GM21529 (cell line): ENCODE data around the gene USP15.

ENCODE experiments used
- ATAC-seq: cut with Tn5 transposase; IDR thresholded peaks from one replicate; pipeline ENCODE4 v1.9.1; 2021; ENCODE audit not compliant: unreplicated experiment

USP15 gene

DNA sequence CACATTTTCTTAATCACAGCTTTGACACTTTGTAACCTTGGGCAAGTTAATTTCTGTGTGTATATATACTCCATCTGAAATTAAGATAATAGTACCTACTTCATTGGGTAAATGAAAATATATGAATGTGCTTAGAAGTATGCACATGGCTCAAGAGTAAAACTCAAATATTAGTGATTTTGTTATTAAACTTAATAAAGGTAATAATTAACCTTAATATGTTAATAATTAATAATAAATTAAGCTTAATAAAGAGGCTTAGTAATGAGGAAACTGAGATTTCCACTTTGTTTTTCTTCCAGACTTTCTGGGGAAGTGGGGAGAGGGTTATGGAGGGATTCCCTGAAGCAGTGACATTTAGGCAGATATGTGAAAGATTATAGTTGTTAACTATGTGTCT is 19.8 kb downstream of the USP15 start:
- no peak for ATAC-seq

- ATAC-seq: no peak
These were observed 22.0 kb downstream of the USP15 start for GRCh38 chr12:62282057-62282774.

- no peak for ATAC-seq
These were observed 24.5 kb downstream of the USP15 start for GRCh38 chr12:62284749-62285148.

DNA sequence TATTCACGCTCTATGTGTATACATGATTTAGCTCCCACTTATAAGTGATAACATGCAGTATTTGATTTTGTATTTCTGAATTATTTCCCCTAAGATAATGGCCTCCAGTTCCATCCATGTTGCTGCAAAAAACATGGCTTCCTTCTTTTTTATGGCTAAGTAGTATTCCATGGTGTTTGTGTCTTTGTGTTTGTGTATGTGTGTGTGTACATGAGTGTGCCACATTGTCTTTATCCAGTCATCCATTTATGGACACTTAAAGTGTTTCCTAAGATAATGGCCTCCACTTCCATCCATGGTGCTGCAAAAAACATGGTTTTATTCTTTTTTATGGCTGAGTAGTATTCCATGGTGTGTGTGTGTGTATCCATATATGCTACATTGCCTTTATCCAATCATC is 25.1 kb downstream of the USP15 start:
- ATAC-seq: no peak

GRCh38 chr12:62288328-62288727 is 28.1 kb downstream of the USP15 start:
- no peak for ATAC-seq

DNA sequence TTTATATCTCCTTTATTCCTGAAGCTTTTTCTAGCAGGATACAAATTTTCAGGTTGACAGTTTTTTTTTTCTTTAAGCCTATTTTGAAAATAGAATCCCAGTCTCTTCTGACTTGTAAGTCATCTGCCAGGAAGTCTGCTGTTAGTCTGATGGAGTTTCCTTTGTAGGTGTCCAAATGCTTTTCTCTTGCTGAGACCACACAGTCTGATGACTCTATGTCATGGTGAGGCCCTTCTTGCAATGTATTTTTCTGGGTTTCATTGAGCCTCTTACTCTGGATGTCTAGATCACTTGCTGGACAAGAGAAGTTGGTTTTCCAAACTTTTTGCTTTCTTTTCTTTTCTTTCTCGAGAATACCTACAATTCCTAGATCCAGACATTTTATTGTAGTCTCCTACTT is 30.6 kb downstream of the USP15 start:
- ATAC-seq: no peak

- peak; percentile 64 for ATAC-seq
These were observed 31.9 kb downstream of the USP15 start for GRCh38 chr12:62291864-62292760.

DNA sequence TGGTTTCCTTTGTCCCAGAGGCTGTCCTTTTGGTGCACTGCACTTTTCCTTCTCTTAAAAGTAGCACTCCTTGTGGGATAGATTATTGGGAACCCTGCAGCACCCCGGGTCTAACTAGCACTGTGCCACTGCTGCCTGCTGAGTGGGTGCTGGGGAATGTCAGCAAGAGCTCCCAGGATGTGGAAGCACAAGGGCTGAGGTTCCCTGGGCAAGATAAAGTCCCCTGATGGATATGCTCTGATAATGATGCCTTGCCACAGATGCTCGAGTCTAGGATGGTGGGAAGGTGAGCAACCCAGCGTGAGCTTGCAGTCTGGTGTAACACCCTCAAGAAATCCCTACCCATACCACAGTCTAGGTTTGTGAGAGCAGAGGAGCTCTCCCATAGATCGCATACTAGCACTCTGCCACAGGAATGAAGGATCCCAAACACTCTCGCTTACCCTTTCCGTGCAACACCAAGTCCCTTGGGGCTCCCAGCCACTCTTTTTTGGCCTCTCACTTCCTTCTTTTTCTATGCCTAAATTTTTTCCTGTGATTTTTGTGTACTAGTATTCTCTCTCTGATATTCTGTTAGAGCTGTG is 32.6 kb downstream of the USP15 start:
- no peak for ATAC-seq

- ATAC-seq: no peak
These were observed 34.2 kb downstream of the USP15 start for GRCh38 chr12:62294378-62294777.

- ATAC-seq: no peak
These were observed 35.8 kb downstream of the USP15 start for GRCh38 chr12:62296001-62296400.

- ATAC-seq: no peak
These were observed 37.1 kb downstream of the USP15 start for GRCh38 chr12:62297321-62297720.

- ATAC-seq: no peak
These were observed 39.4 kb downstream of the USP15 start for GRCh38 chr12:62299617-62300016.

GRCh38 chr12:62301080-62301798 is 41.0 kb downstream of the USP15 start:
- ATAC-seq: no peak

DNA sequence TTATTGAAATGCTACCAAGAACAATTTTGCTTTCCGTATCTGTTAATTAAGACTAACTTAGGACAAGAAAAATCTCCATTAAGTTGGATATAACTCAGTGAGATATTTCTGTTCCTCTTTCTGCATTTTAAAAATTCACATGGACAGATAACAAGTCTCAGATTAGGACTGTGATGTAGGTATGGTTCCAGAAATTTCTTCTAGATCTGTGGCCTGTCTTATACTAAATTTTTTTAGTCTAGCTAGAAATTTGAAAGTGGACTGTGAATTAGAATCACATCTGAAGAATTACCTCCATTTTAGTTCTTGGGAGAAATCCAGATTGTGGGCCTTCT is 41.6 kb downstream of the USP15 start:
- ATAC-seq: no peak

DNA sequence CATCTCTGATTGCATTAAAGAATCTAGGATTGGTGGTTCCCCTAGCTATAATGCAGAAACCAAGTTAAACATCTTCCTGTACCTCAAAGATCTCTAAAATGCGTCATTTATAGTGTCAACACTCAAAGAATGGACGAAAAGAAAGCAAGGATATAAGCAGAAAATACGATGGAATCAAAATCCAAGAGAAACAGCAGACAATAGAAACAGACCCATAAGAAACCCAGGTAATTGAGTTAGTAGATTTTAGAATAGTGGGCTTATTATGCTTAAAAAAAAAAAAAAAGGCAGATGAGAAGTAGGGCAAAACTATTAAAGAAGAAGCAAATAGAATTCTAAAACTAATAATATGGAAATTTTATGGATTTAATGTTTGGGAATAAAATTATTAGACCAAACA is 44.4 kb downstream of the USP15 start:
- no peak for ATAC-seq

DNA sequence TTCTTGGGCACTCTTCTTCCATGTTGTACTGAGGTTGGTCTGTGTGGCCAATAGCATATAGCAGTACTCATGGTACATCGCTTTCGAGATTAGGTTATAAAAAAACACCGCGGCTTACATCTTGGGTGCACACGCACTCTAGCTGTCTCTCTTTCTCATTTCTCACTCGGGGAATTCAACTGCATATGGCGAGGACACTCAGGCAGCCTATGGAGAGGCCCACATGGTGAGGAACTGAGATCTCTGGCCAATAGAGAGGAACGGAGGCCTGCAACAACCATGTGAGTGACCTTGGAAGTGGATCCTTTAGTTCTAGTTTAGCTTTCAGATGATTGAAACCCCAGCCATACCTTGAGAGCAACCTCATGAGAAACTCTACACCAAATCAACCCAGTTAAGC is 45.6 kb downstream of the USP15 start:
- no peak for ATAC-seq

GRCh38 chr12:62306569-62307530 is 46.6 kb downstream of the USP15 start:
- ATAC-seq: no peak

GRCh38 chr12:62308201-62308600 is 48.0 kb downstream of the USP15 start:
- ATAC-seq: no peak

DNA sequence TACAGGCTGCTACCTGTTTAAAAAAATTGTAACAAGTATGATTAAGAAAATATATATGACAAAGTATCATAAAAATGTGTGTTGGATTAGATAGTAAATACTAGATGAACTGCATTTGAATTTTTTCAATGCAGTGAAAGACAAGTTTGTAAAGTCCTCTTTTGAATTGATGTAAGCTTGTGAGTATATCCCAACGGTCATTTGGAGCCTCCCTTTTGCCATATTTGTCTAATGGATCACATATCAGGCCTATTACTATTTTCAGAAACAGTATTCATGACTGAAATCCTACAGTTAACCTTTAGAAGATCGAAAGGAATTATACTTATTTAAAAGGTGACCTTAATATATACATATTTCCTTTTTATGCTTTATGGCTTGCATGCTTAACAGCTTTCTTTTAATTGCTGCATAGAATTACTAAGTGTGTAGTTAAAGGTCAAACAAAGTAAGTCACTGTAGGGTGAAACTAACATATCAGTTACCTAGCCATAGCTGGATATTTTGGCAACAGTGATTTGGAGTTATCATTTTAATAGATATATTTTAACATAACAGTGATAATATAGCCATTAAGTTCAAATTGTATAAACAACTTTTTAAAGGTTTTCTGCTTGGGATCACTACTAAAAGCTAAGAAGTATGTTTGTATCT is 53.6 kb downstream of the USP15 start:
- no peak for ATAC-seq

- no peak for ATAC-seq
These were observed 56.8 kb downstream of the USP15 start for GRCh38 chr12:62317017-62317416.
